ENCODE data around the gene ESRRG.

ESRRG gene

GRCh38 chr1:216523043-216523442 lies 200.2 kb downstream of the ESRRG start:
- DNase-seq (ENCODE audit: low spot score) (no peak), FAIRE-seq (no peak)

- no peak for FAIRE-seq
- no peak for DNase-seq (ENCODE audit: low spot score)
These were observed 201.8 kb downstream of the ESRRG start for GRCh38 chr1:216521477-216521876.

- no peak for FAIRE-seq
- no peak for DNase-seq (ENCODE audit: low spot score)
These were observed 204.2 kb downstream of the ESRRG start for GRCh38 chr1:216518844-216519627.

GRCh38 chr1:216502528-216503162 lies 220.6 kb downstream of the ESRRG start:
- no peak for FAIRE-seq
- DNase-seq (ENCODE audit: low spot score), result no peak

GRCh38 chr1:216500273-216500967 lies 222.8 kb downstream of the ESRRG start:
- DNase-seq (ENCODE audit: low spot score) (no peak), FAIRE-seq (no peak)

GRCh38 chr1:216499581-216500272 lies 223.5 kb downstream of the ESRRG start:
- DNase-seq (ENCODE audit: low spot score), result no peak
- no peak for FAIRE-seq

- DNase-seq (ENCODE audit: low spot score), result no peak
- FAIRE-seq, result no peak
These were observed 225.0 kb downstream of the ESRRG start for GRCh38 chr1:216498277-216498676.

- DNase-seq (ENCODE audit: low spot score) (no peak), FAIRE-seq (no peak)
These were observed 238.2 kb downstream of the ESRRG start for GRCh38 chr1:216485042-216485441.

GRCh38 chr1:216483672-216484401 lies 239.4 kb downstream of the ESRRG start:
- no peak for FAIRE-seq
- DNase-seq (ENCODE audit: low spot score), result no peak

GRCh38 chr1:216482620-216483019 lies 240.6 kb downstream of the ESRRG start:
- DNase-seq (ENCODE audit: low spot score) (no peak), FAIRE-seq (no peak)

GRCh38 chr1:216478238-216478637 lies 245.0 kb downstream of the ESRRG start:
- no peak for DNase-seq (ENCODE audit: low spot score)
- no peak for FAIRE-seq

- no peak for FAIRE-seq
These were observed 246.9 kb downstream of the ESRRG start for GRCh38 chr1:216476341-216476740.

GRCh38 chr1:216475659-216476276 lies 247.5 kb downstream of the ESRRG start:
- FAIRE-seq (no peak), DNase-seq (ENCODE audit: low spot score) (no peak)

More at GRCh38 chr1:216476341-216476740, 246.9 kb downstream of the ESRRG start:
- no peak for DNase-seq (ENCODE audit: low spot score)

- FAIRE-seq, result no peak
- DNase-seq (ENCODE audit: low spot score), result no peak
These were observed 256.9 kb downstream of the ESRRG start for GRCh38 chr1:216466162-216466801.

- no peak for FAIRE-seq
These were observed 258.7 kb downstream of the ESRRG start for GRCh38 chr1:216464489-216464888.

GRCh38 chr1:216462066-216462775 lies 261.0 kb downstream of the ESRRG start:
- DNase-seq (ENCODE audit: low spot score) (no peak), FAIRE-seq (no peak)

More at GRCh38 chr1:216464489-216464888, 258.7 kb downstream of the ESRRG start:
- peak; percentile 18 for DNase-seq (ENCODE audit: low spot score)

GRCh38 chr1:216461466-216461865 lies 261.8 kb downstream of the ESRRG start:
- FAIRE-seq (no peak), DNase-seq (ENCODE audit: low spot score) (no peak)

- DNase-seq (ENCODE audit: low spot score) (no peak), FAIRE-seq (no peak)
These were observed 263.5 kb downstream of the ESRRG start for GRCh38 chr1:216459651-216460207.

GRCh38 chr1:216458812-216459211 lies 264.4 kb downstream of the ESRRG start:
- FAIRE-seq (no peak), DNase-seq (ENCODE audit: low spot score) (no peak)

Measured in urothelium cell line (cell line).